ENCODE results near the gene PAQR3.

GRCh38 chr4:78876568-78877320, 62.5 kb downstream of the PAQR3 start:
- no peak for TF ChIP-seq CTCF (conservative IDR thresholded peaks at IDR 0.05)
- no peak for TF ChIP-seq ZFX (IDR thresholded peaks at IDR 0.05)
